GM18861 (cell line): ENCODE results near the gene RPS6KA2.

Experiments
- ATAC-seq: cut with Tn5 transposase; IDR thresholded peaks from one replicate; pipeline ENCODE4 v1.9.1; 2021; ENCODE audit not compliant: unreplicated experiment

The RPS6KA2 gene

DNA sequence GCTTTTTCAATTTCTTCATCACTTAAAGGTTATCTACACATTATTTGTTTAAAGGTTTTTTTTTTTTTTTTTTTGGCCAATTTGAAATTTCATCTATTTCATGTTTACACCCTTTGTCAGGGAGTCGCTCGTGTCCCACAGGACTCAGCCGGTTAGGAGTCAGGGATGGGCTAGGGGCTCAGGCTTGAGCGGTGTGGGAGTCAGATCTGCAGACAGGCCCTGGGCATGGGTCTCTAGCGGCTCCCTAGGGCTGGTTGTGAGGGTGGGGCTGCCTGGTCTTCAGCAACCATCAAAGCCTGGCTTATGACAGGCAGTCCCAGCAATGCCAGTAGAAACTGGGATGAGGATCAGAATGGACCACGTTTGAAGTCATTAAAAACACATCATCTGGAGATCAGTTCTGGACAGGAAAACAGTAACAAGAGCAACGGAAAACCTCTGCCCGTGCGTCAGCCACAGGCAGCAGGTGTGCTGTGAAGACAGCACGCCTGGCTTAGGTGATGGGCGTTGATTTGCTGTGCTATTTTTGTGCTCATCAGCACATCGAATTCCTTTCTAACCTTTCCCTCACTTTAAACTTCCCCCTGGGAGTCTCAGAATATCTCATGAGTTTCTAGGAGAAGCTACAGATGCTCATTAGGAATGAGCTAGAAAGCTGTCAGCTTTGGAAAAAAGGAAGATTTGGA is 153.0 kb downstream of the RPS6KA2 start:
- no peak for ATAC-seq

GRCh38 chr6:166472636-166473035 is 154.4 kb downstream of the RPS6KA2 start:
- no peak for ATAC-seq

DNA sequence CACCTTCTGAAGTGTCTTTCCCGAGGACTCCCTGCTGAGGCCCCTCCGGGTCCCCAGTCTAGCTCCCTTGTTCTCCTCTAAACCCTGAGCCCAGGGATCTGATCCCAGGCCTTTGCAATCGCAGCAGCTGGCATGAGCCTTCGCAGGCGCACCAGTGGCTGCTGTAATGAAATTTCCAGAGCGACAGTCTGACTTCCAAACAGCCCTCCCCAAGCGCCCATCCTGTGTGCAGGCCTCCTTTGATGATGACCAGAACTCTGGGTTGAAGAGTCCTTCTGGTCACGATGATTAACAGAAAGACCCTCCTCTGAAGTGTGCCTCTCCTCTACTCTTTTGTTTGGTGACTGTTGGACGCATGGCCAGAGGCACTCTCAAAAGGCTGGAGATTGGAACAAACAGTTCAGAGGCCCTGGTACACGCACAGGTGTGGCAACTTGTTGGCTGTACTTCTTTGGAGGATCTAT is 155.2 kb downstream of the RPS6KA2 start:
- no peak for ATAC-seq

DNA sequence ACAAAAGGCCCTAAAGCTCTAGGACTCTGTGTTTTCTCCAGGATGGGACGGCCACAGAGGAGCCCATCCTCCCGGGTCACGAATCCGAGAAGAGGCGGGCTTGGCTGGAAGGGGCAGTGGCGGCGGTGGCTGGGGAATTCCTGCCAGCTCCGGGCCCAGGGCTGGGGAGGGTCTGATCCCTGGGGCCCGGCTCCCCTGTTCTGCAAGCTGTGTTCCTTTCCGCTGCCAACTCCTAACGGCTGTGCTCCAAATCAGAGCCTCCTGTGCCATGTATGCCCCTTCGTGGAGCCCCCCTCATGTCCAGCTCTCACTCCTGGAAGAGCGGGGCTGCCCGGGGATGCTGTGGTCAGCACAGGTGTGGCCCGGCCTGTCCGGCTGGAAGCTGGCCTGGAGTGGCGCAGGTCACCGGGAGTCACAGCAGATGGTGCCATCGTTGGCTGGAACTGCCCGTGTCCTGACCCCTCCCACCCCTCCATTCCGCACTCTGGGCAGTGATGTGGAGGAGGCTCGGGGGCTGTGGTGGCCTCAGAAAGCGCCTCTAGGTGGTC is 156.1 kb downstream of the RPS6KA2 start:
- no peak for ATAC-seq

DNA sequence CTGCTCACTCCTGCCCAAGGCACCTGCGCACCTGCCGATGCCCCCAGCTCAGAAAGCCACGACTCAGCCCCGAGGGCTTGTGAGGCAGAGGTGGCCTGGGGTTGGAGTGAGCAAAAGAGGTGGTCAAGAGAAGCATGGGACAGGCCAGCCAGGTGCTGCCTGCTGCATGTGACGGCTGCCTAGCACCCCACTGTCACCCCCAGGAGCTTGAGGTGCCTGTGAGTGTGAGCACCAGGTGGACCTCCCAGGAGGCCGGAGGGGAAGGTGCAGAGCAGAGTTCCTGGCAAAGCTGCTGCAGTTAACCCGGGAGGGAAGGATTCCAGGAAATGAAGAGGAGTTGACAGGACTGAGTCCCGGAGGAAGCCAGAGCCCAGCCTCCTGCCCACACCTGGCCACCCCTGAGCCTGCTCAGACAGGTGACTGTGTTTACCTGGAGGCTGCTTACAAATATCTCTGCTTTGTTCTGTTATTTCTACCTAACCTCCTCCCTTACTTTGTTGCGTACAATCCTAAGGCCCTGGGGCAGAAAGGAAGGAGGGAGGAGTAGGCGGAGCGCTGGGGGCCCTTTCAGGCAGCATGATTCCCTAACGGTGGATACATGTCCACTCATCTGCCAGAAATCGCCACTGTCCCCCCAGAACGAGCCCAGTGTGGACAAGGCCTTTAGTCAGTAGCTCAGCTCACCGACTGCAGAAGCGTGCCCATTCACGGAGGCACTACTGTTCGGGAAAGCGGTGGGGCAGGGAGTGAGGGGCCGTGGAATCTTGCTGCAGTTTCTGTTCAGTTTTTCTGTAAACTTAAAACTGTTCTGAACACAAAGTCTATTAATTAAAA is 156.8 kb downstream of the RPS6KA2 start:
- no peak for ATAC-seq

DNA sequence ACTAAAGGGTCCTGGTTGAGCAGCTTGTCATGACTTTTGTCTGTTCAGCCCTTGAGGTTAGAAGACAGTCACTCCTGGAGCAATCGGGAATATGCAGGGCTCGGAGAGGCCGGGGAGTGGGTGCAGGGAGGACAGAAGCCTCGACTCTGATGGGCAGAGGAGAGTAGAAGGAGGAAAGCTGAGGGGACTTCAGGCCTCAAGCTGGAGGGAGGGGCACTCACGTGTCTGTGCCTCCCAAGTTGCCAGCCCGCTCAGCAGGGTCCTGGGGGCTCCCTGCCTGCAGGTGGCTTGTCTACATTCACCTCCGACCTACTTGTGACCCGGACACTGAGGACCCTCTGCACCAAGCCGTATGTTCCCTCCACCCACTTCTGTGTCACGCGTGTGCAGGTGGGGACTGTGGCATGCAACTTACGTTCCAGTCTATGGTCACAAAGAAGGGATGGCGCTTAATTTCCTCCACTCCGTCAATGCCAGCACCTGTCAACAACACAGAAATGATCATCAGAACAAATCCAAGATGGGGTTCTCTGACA is 157.6 kb downstream of the RPS6KA2 start:
- no peak for ATAC-seq

GRCh38 chr6:166467436-166468000 is 159.5 kb downstream of the RPS6KA2 start:
- ATAC-seq = no peak

DNA sequence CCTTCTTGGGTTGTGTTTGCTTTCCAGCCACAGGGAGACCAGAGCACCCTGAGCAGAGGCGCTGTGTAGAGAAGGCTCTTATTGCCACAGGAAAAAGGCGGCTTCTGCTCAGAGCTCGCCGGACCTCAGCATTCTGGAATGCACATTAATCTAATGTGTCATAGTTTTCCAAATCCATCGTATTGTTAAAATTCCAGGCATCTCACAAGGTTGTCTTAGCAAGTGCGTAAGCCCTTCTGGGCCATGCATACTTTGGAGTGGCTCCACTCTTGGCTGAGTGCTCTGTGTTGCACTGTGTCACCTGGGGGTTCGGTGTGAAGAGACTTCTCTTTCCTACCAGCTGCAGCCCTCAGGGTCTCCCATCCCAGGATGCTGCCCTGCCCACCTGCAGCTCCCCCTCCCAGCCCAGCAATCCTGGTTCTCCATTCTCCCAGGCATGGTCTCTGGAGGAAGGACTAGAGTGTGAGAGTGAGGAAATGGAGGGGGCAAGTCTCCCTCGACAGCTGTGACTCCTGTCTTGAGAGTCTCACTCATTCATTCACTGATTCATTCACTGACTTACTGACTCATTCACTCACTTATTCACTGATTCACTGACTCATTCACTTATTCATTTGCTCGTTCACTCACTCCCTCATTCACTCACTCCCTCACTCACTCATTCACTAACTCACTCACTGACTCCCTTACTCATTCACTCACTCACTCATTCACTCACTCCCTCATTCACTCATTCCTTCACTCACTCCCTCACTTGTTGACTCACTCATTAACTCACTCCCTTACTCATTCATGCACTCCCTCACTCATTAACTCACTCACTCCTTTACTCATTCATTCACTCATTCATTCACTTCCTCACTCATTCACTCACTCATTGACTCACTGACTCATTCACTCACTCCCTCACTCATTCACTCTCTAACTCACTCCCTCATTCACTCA is 160.6 kb downstream of the RPS6KA2 start:
- no peak for ATAC-seq

DNA sequence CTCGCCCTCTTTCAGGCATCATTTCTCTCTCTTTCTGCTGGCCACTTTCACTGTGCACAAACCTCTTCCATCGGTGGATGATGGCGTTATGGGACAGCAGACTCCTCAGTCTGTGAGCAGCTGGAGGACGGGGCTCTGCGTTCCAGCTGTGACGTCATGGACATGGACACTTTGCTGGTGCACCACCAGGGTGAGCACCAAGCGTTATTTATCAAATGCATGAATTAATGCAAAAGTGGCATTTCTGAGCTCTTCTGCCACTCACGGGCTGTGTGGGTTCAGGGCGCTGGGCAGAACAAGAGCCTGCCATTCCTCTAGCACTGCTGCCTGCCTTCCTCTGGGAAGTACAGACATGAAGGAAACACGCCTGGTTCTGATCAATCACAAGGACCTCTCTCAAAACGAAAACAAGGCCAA is 161.4 kb downstream of the RPS6KA2 start:
- ATAC-seq = no peak

- no peak for ATAC-seq
These were observed 162.1 kb downstream of the RPS6KA2 start for GRCh38 chr6:166465003-166465399.

DNA sequence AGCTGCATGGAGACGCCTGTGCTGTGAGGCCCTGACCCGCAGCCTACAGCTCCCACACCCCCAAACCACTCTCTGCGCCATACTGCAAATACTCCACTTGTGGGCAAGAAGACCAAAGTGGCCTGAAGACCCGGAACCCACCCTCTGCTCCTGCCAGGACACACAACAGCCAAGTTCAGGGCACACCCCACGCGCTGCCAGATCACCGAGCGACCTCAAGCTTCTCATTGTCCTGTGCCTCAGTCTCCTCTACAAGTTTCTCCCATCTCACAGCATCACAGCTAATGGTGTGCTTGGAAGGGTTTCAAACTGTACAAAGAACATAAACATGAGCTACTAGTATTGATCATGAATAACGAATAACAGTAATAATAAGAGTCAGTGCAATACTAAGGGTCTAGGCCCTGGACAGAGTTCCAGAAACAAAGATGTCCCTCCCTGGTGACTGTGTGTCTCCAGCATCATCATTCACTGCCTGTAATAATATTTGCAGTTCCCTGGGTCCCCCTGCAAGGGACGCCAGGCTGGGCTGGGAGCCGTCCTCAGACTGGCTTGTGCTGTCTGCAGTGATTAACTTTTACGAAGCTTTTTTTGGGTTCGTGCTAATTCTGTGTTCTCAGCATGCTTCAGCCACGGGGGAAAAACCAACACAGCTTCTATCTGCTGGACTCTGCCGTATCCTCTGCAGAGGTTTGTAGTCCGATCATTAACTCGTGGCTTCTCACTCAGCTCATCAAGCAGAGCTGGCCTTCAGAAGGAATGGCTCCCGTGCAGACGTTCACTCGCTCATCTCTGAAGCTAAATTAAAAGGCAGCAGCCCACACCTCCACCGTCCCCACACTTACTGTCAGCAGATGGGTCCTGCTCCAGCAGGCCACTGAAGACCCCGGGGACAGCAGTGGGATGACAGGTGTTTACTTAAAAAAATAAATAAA is 162.7 kb downstream of the RPS6KA2 start:
- no peak for ATAC-seq

GRCh38 chr6:166463359-166464067 is 163.5 kb downstream of the RPS6KA2 start:
- no peak for ATAC-seq

DNA sequence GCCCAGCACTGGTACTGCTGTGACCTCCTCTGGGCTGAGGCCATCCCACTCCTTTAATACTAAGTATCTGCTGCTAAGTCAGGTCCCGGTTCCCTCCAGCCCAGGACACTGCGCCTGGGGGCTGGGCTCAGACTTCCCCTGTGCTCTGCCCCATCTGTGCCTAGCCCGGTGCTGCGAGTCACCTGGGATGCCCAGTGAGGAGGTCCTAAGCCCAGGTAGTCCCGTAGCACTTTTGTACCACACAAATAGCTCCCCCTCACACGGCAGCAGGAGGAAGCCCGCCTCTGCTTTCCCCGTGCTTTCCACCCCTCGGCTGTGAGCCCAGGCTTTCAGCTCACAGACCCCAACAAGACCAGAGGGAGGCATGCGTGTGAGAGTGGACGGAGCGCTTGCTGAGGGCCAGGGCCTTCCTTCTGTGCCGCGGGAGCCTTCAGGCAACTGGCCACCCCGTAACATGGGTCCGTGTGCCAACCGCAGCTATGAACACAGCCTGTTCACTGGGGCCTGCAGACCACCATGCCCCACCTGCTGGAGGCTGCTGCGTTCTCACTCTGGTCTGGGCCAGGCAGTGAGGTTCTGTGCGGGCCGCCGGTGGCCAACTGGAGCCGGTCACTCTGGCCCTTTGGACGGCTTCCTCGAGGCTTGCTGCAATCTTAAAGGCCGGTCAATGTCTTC is 164.5 kb downstream of the RPS6KA2 start:
- no peak for ATAC-seq

DNA sequence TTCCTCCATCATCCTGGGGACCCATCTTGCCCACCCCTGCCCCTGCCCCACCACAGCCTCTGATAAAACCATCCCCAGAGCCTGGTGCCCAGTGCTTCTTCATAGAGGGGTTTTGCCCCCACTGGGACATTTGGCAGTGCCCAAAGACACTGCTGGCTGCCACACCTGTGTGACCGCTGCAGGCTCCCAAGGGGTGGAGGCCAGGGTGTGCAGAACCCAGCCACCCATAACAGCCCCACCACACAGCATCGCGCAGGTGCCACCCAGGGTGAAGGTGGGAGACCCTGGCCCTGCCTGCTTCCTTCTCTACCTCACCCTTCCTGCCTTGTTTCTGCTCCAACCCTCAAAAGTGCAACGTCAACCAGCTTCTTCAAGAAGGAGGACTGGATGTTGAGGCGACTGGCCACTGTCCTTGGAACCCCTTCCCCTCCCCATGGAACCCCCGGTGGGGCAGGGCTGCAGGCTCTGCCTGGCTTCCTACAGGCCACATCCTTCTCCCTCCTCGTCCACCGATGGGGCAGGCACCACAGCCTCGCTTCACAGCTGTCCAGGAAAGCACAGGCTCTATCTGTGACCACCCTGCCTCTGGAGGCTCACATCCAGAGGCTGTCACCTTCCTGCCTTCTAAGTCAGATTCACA is 165.1 kb downstream of the RPS6KA2 start:
- no peak for ATAC-seq

GRCh38 chr6:166460473-166461437 is 166.3 kb downstream of the RPS6KA2 start:
- no peak for ATAC-seq

- no peak for ATAC-seq
These were observed 167.1 kb downstream of the RPS6KA2 start for GRCh38 chr6:166459906-166460305.
